Measurements from ENCODE around the gene TREX2.

The TREX2 gene

GRCh38 chrX:153450114-153450948 lies 4.5 kb upstream of the TREX2 start:
- H3K4me3 ChIP-seq (ENCODE audit: low read length), result no peak overlapping the region

DNA sequence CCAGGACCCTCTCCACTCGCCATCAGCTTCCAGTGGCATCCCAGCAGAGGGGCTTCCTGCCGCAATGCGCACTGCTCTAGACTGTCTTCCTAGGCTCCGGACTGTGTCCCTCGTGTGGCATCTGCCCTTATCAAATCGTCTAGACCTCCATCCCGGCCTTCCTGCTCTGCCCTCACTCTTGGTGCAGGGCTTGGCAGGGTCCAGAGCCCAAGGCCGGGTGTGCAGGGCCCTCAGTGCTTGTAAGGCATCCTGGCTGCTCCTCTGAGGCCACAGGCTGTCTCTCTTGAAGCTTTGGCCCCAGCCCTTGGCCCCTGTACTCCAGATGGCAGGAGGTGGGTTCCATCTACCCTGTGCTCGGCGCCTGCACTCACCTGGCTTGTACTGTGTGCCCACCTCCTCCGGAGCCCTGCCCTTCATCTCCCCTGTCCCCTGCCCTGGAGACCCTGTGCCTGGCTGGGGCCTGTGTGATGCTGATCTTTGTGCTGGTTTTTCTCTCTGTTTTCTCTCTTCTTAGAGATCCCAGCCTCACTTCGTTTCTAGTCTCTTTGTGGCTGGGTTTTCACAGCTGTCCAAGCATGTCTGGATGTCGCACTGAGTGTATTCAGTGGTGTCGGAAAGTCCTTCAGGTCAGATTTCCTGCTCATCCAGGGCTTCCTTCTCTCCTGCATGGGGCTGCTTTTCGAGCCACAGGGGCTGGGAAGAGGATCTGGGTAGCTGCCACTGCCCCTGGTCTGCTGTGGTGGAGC lies 3.7 kb upstream of the TREX2 start:
- Histone ChIP-seq H3K27ac (ENCODE audit: low read length) (no peak overlapping the region), H3K27me3 (ENCODE audit: insufficient read depth, low read length) (no peaks in the 10 kb centered on the region), H3K9ac (ENCODE audit: low read depth, low read length) (no peak overlapping the region), H3K9me3 (ENCODE audit: insufficient read depth, low read depth, low read length) (no peaks in the 10 kb centered on the region), H3K4me3 (ENCODE audit: low read length) (no peak overlapping the region), H3K4me1 (ENCODE audit: insufficient read depth, low read length) (no peaks in the 10 kb centered on the region), H3K36me3 (ENCODE audit: insufficient read depth, low read depth, low read length) (peaks cover 5% of the 10 kb centered on the region)

More at GRCh38 chrX:153450114-153450948, 4.5 kb upstream of the TREX2 start:
- H3K9ac ChIP-seq (ENCODE audit: low read depth, low read length), result no peak overlapping the region
- no peak overlapping the region for H3K27ac ChIP-seq (ENCODE audit: low read length)
- peaks cover 5% of the 10 kb centered on the region for H3K36me3 ChIP-seq (ENCODE audit: insufficient read depth, low read depth, low read length)
- no peaks in the 10 kb centered on the region for H3K4me1 ChIP-seq (ENCODE audit: insufficient read depth, low read length)
- H3K9me3 ChIP-seq (ENCODE audit: insufficient read depth, low read depth, low read length), result no peaks in the 10 kb centered on the region
- H3K27me3 ChIP-seq (ENCODE audit: insufficient read depth, low read length), result no peaks in the 10 kb centered on the region

DNA sequence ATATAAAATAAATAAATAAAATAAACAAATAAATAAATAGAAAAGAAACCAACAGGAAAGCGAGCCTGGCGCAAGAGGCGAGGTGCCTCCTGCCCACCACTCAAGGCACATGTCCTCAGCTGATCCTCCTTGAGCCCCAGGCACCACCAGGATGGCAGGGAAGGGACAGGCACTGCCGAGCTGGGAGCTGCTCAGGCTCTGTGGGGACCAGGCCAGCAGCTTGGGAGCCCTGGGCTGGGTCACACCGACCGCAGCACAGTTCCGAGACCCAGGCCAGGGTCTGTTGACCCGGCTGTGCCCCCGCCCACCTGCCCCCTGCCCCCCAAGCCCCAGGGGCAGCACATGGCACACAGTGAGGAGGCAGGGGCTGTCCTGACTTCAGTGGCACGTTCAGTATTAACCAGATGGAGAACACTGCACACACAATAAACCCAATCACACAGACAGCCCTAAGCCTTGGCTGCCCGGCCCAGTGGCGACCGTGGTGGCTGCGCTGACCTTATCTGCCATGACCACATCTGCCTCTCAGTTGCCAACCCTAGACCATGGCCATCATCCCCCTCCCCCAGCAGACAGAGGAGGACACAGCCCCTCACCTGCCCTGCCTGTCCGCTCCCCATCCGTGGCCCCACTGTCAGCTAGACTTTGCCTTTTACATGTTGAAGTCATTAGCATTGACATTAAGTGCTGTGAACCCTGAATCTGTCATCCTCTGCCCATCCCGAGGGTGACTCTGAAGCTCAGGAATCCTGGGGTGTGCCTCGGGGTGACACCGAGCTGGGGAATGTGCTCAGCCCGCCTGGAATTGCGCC lies 2.9 kb upstream of the TREX2 start:
- no peaks in the 10 kb centered on the region for H3K27me3 ChIP-seq (ENCODE audit: insufficient read depth, low read length)
- no peak overlapping the region for H3K27ac ChIP-seq (ENCODE audit: low read length)
- peaks cover 5% of the 10 kb centered on the region; the same call in 1 of the 2 replicates for H3K36me3 ChIP-seq (ENCODE audit: insufficient read depth, low read depth, low read length)
- H3K4me1 ChIP-seq (ENCODE audit: insufficient read depth, low read length), result no peaks in the 10 kb centered on the region
- H3K9me3 ChIP-seq (ENCODE audit: insufficient read depth, low read depth, low read length), result no peaks in the 10 kb centered on the region
- no peak overlapping the region for H3K4me3 ChIP-seq (ENCODE audit: low read length)
- no peak overlapping the region for H3K9ac ChIP-seq (ENCODE audit: low read depth, low read length)

DNA sequence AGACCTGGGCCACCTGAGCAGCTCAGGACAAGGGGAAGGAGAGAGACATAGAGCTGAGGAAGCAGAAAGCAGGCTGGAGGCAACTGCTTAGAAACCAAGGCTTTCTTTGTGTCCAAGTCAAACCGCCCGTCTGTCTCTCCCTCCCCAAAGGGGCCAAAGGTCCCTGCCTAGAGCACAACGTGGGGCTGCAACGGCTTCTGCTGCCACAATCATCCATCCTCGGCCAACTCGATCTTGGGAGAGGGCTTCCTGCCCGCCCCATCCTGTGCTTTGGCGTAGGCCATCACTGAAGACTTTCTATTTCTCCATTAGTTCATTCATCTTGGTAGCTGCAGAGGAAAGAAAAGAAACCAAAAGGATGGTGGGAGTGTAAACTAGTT lies 1.7 kb upstream of the TREX2 start:
- H3K27me3 ChIP-seq (ENCODE audit: insufficient read depth, low read length), result no peaks in the 10 kb centered on the region
- H3K4me1 ChIP-seq (ENCODE audit: insufficient read depth, low read length), result no peaks in the 10 kb centered on the region
- H3K4me3 ChIP-seq (ENCODE audit: low read length), result no peak overlapping the region
- peaks cover 5% of the 10 kb centered on the region; the same call in 1 of the 2 replicates for H3K36me3 ChIP-seq (ENCODE audit: insufficient read depth, low read depth, low read length)
- H3K9ac ChIP-seq (ENCODE audit: low read depth, low read length), result no peak overlapping the region
- H3K9me3 ChIP-seq (ENCODE audit: insufficient read depth, low read depth, low read length), result no peaks in the 10 kb centered on the region
- H3K27ac ChIP-seq (ENCODE audit: low read length), result no peak overlapping the region

DNA sequence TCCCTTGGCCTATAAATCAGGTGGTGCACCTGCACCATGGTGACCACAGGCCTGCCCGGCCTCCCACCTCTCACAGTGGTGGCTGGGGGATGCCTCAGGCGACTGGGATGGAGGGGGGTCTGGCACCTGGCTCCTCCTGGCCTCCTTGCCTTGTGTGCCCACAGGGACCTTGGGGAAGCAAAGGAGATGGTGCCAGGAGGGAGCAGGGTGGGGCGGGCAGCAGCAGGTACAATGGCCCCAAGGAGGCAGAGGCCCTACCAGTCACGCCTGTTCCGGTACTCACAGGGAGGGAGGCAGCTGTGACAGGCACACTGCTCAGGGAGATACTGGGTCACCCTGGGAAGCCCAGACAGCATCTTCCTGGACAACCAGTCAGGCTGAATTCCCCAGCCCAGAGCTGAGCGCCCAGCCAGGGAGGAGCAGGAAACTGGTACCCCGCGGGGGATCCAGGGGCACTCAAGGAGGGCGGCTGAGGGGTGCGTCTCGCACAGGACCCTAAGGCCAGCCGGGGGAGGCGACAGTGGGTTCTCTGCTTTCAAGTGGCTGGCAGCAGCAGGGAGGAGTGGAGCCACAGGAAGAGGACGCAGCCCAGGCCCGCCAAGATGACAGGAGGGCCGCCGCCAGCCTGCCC lies 1.2 kb upstream of the TREX2 start:
- Histone ChIP-seq H3K9me3 (ENCODE audit: insufficient read depth, low read depth, low read length) (no peaks in the 10 kb centered on the region), H3K9ac (ENCODE audit: low read depth, low read length) (no peak overlapping the region), H3K4me1 (ENCODE audit: insufficient read depth, low read length) (no peaks in the 10 kb centered on the region)

DNA sequence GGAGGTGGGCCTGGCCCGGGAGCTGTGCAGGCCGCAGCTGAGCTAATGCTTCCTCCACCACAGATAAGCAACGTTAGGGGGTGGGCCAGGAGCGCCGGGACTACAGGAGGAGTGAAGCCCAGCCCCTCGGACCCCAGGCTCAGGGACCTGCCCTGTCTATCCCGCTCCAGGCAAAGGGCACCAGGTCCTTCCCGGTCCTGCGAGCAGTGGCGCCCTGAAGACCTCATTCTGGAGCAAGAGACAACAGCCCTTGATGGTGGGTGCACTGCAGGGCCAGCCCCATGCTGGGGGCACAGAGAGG lies 730 bp upstream of the TREX2 start:
- Histone ChIP-seq H3K36me3 (ENCODE audit: insufficient read depth, low read depth, low read length) (no peaks in the 10 kb centered on the region), H3K4me3 (ENCODE audit: low read length) (no peak overlapping the region), H3K4me1 (ENCODE audit: insufficient read depth, low read length) (no peaks in the 10 kb centered on the region), H3K27ac (ENCODE audit: low read length) (no peak overlapping the region), H3K9me3 (ENCODE audit: insufficient read depth, low read depth, low read length) (no peaks in the 10 kb centered on the region), H3K9ac (ENCODE audit: low read depth, low read length) (no peak overlapping the region), H3K27me3 (ENCODE audit: insufficient read depth, low read length) (no peaks in the 10 kb centered on the region)

More for the DNA sequence above, 1.2 kb upstream of the TREX2 start:
- Histone ChIP-seq H3K27me3 (ENCODE audit: insufficient read depth, low read length) (no peaks in the 10 kb centered on the region), H3K4me3 (ENCODE audit: low read length) (no peak overlapping the region), H3K36me3 (ENCODE audit: insufficient read depth, low read depth, low read length) (peaks cover 3% of the 10 kb centered on the region; the same call in 1 of the 2 replicates), H3K27ac (ENCODE audit: low read length) (no peak overlapping the region)

DNA sequence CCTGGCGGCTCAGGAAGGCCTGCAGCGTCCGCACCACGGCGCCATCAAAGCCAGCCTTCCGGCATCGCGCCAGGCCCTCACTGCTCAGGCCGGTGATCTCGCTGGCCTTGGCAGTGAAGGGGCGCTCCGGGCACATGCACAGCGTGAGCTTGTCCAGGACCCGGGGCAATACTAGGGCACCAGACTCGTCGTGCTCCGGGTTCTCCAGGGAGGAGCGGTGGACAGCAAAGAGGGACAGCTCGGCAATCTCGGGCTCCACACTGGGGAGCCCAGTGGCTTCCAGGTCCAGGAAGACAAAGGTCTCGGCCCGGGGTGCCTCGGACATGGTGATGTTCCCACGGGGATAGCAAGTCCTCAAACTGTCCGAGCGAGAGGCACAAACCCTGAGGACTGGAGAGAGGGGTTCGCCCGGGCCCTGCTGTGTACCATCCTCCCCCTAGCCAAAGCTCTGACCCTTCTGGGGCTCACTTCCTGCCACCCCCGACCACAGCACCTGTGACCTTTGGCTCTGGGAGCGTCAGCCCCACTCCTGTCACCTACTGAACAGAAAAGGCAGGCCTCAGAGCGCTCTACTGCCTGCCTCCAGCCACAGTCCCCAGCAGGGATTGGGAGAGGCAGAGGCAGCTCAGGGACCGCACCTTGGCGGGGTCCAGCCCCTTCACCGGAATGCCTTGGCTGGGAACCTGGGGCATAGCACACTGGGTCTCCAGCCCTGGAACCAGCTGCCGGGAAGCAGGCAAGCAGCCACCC lies 575 bp downstream of the TREX2 start:
- H3K36me3 ChIP-seq (ENCODE audit: insufficient read depth, low read depth, low read length), result no peaks in the 10 kb centered on the region
- no peaks in the 10 kb centered on the region for H3K4me1 ChIP-seq (ENCODE audit: insufficient read depth, low read length)
- no peak overlapping the region for H3K27ac ChIP-seq (ENCODE audit: low read length)
- H3K4me3 ChIP-seq (ENCODE audit: low read length), result no peak overlapping the region
- H3K9me3 ChIP-seq (ENCODE audit: insufficient read depth, low read depth, low read length), result no peaks in the 10 kb centered on the region
- no peak overlapping the region for H3K9ac ChIP-seq (ENCODE audit: low read depth, low read length)
- H3K27me3 ChIP-seq (ENCODE audit: insufficient read depth, low read length), result no peaks in the 10 kb centered on the region

GRCh38 chrX:153444333-153445011 lies 1.4 kb downstream of the TREX2 start:
- Histone ChIP-seq H3K36me3 (ENCODE audit: insufficient read depth, low read depth, low read length) (no peaks in the 10 kb centered on the region), H3K27me3 (ENCODE audit: insufficient read depth, low read length) (no peaks in the 10 kb centered on the region), H3K9ac (ENCODE audit: low read depth, low read length) (no peak overlapping the region), H3K9me3 (ENCODE audit: insufficient read depth, low read depth, low read length) (no peaks in the 10 kb centered on the region), H3K4me1 (ENCODE audit: insufficient read depth, low read length) (no peaks in the 10 kb centered on the region), H3K4me3 (ENCODE audit: low read length) (no peak overlapping the region), H3K27ac (ENCODE audit: low read length) (no peak overlapping the region)

GRCh38 chrX:153443476-153444332 lies 2.2 kb downstream of the TREX2 start:
- Histone ChIP-seq H3K27ac (ENCODE audit: low read length) (no peak overlapping the region), H3K27me3 (ENCODE audit: insufficient read depth, low read length) (no peaks in the 10 kb centered on the region), H3K36me3 (ENCODE audit: insufficient read depth, low read depth, low read length) (no peaks in the 10 kb centered on the region), H3K9me3 (ENCODE audit: insufficient read depth, low read depth, low read length) (no peaks in the 10 kb centered on the region), H3K4me3 (ENCODE audit: low read length) (no peak overlapping the region), H3K9ac (ENCODE audit: low read depth, low read length) (no peak overlapping the region), H3K4me1 (ENCODE audit: insufficient read depth, low read length) (no peaks in the 10 kb centered on the region)

DNA sequence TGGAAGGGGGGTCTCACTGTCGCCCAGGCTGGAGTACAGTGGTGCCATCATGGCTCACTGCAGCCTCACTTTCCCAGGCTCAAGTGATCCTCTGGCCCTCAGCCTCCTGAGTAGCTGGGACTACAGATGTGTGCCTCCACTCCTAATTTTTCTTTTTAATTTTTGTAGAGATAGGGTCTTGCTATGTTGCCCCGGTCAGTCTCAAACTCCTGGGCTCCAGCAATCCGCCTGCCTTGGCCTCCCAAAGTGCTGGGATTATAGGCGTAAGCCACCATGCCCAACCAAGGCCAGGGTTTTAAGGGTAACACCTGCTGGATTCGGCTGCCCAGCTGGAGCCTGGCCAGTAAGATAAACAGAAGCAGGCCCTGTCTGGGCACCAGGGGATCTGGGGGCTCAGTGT lies 3.4 kb downstream of the TREX2 start:
- no peaks in the 10 kb centered on the region for H3K9me3 ChIP-seq (ENCODE audit: insufficient read depth, low read depth, low read length)
- H3K36me3 ChIP-seq (ENCODE audit: insufficient read depth, low read depth, low read length), result no peaks in the 10 kb centered on the region
- H3K4me1 ChIP-seq (ENCODE audit: insufficient read depth, low read length), result no peaks in the 10 kb centered on the region
- H3K27ac ChIP-seq (ENCODE audit: low read length), result no peak overlapping the region
- H3K9ac ChIP-seq (ENCODE audit: low read depth, low read length), result no peak overlapping the region
- no peak overlapping the region for H3K4me3 ChIP-seq (ENCODE audit: low read length)
- no peaks in the 10 kb centered on the region for H3K27me3 ChIP-seq (ENCODE audit: insufficient read depth, low read length)

Data from iPS-20b (cell line).